MG63 (cell line): Measurements from ENCODE around the gene VPS26B. TPM values are rescaled to one million over a fixed set of nuclear protein-coding genes. Genes with fewer than 3 reads are reported as not detected.
A peak's percentile ranks its signal among the peaks of the same experiment; 100 is the strongest.
"Not testable (repeated sequence)": the region's sequence is repeated elsewhere in the genome, so short reads cannot be mapped to it uniquely, and the experiment has no call there.

Source experiments
- DNase-seq: peaks from one replicate; pipeline ENCODE4 v3.0.0-alpha.2; 2020
- H3K27me3 ChIP-seq: fragments of 250-450 bp; sonication (Bioruptor Pico); 2 replicates; pipeline ENCODE4 v1.5.1; 2020; ENCODE audit warnings: mild to moderate bottlenecking, moderate library complexity
- H3K36me3 ChIP-seq: fragments of 250-450 bp; sonication (Bioruptor Pico); 2 replicates; pipeline ENCODE4 v1.5.1; 2020; ENCODE audit warnings: mild to moderate bottlenecking, moderate library complexity
- H3K4me3 ChIP-seq: fragments of 250-450 bp; sonication (Bioruptor Pico); 2 replicates; pipeline ENCODE4 v1.5.1; 2020; ENCODE audit warnings: mild to moderate bottlenecking, moderate library complexity
- H3K9me3 ChIP-seq: fragments of 250-450 bp; sonication (Bioruptor Pico); 2 replicates; pipeline ENCODE4 v1.5.1; 2020; ENCODE audit warnings: mild to moderate bottlenecking, moderate library complexity
- total RNA-seq: library from RNA; depleted of rRNA; stranded (reverse); fragments of >200 nt; shearing (Covaris generic); gene quantifications from 2 replicates; pipeline ENCODE4 v1.2.3, GENCODE V29; 2014; ENCODE audit warnings: low replicate concordance

The VPS26B gene
- total RNA-seq, 1 experiment from 2014 or later = 37.6 TPM

GRCh38 chr11:134267461-134267860 lies 43.0 kb downstream of the VPS26B start:
- H3K36me3 ChIP-seq = no peaks in the 10 kb centered on the region; the same call in 1 of the 2 replicates
- no peaks in the 10 kb centered on the region; the same call in 1 of the 2 replicates for H3K27me3 ChIP-seq
- H3K4me3 ChIP-seq = no peak overlapping the region
- no peaks in the 10 kb centered on the region for H3K9me3 ChIP-seq
- no peak for DNase-seq

- H3K36me3 ChIP-seq = no peaks in the 10 kb centered on the region; the same call in 1 of the 2 replicates
- no peaks in the 10 kb centered on the region; the same call in 1 of the 2 replicates for H3K27me3 ChIP-seq
- no peak for DNase-seq
- H3K9me3 ChIP-seq = no peaks in the 10 kb centered on the region
- no peak overlapping the region for H3K4me3 ChIP-seq
These were observed 43.5 kb downstream of the VPS26B start for GRCh38 chr11:134267966-134268365.

GRCh38 chr11:134270250-134270714 lies 45.8 kb downstream of the VPS26B start:
- DNase-seq = no peak
- H3K4me3 ChIP-seq = no peak overlapping the region
- peaks cover 11% of the 10 kb centered on the region for H3K27me3 ChIP-seq
- no peaks in the 10 kb centered on the region for H3K9me3 ChIP-seq
- no peaks in the 10 kb centered on the region for H3K36me3 ChIP-seq

GRCh38 chr11:134271978-134272377 lies 47.5 kb downstream of the VPS26B start:
- no peak overlapping the region for H3K4me3 ChIP-seq
- peaks cover 26% of the 10 kb centered on the region for H3K27me3 ChIP-seq
- H3K9me3 ChIP-seq = no peaks in the 10 kb centered on the region
- no peaks in the 10 kb centered on the region for H3K36me3 ChIP-seq
- DNase-seq = no peak

GRCh38 chr11:134272381-134273316 lies 48.2 kb downstream of the VPS26B start:
- H3K27me3 ChIP-seq = peaks cover 29% of the 10 kb centered on the region
- DNase-seq = no peak
- no peak overlapping the region for H3K4me3 ChIP-seq
- no peaks in the 10 kb centered on the region for H3K36me3 ChIP-seq
- H3K9me3 ChIP-seq = no peaks in the 10 kb centered on the region

- Histone ChIP-seq H3K27me3 (peaks cover 29% of the 10 kb centered on the region), H3K36me3 (no peaks in the 10 kb centered on the region), H3K4me3 (no peak overlapping the region), H3K9me3 (no peaks in the 10 kb centered on the region)
- no peak for DNase-seq
These were observed 48.8 kb downstream of the VPS26B start for GRCh38 chr11:134273317-134273712.

GRCh38 chr11:134275188-134275533 lies 50.7 kb downstream of the VPS26B start:
- Histone ChIP-seq H3K36me3 (no peaks in the 10 kb centered on the region), H3K9me3 (no peaks in the 10 kb centered on the region), H3K27me3 (peaks cover 29% of the 10 kb centered on the region)

GRCh38 chr11:134275534-134276395 lies 51.3 kb downstream of the VPS26B start, which contains the start of gene GLB1L3:
TSS of gene GLB1L3 (plus strand) at chr11:134276379. CDS start at chr11:134276741, 362 bp downstream.
- Histone ChIP-seq H3K4me3 (peak within 1 kb of the TSS; percentile 24), H3K36me3 (no peaks in the 10 kb centered on the region), H3K9me3 (no peaks in the 10 kb centered on the region), H3K27me3 (peaks cover 29% of the 10 kb centered on the region)
- DNase-seq = peak; percentile 35

More at GRCh38 chr11:134275188-134275533, 50.7 kb downstream of the VPS26B start:
- H3K4me3 ChIP-seq = no peak overlapping the region
- DNase-seq = no peak

- H3K27me3 ChIP-seq = peaks cover 29% of the 10 kb centered on the region
- peak overlapping the region; percentile 24 for H3K4me3 ChIP-seq
- DNase-seq = no peak
These were observed 52.1 kb downstream of the VPS26B start for GRCh38 chr11:134276396-134277182.

GRCh38 chr11:134277183-134278001 lies 52.9 kb downstream of the VPS26B start:
- Histone ChIP-seq H3K9me3 (no peaks in the 10 kb centered on the region), H3K27me3 (peaks cover 29% of the 10 kb centered on the region), H3K4me3 (no peak overlapping the region), H3K36me3 (no peaks in the 10 kb centered on the region)
- DNase-seq = no peak

More at GRCh38 chr11:134276396-134277182, 52.1 kb downstream of the VPS26B start:
- Histone ChIP-seq H3K9me3 (no peaks in the 10 kb centered on the region), H3K36me3 (no peaks in the 10 kb centered on the region)

GRCh38 chr11:134278356-134278755 lies 53.9 kb downstream of the VPS26B start:
- no peak overlapping the region for H3K4me3 ChIP-seq
- H3K9me3 ChIP-seq = no peaks in the 10 kb centered on the region
- H3K36me3 ChIP-seq = no peaks in the 10 kb centered on the region
- H3K27me3 ChIP-seq = peaks cover 29% of the 10 kb centered on the region
- no peak for DNase-seq

GRCh38 chr11:134281635-134282034 lies 57.2 kb downstream of the VPS26B start:
- not testable (repeated sequence) for H3K36me3 ChIP-seq, H3K27me3 ChIP-seq, H3K4me3 ChIP-seq, H3K9me3 ChIP-seq, DNase-seq

GRCh38 chr11:134282121-134283045 lies 57.9 kb downstream of the VPS26B start:
- DNase-seq = peak; percentile 47
- H3K9me3 ChIP-seq = no peaks in the 10 kb centered on the region
- H3K36me3 ChIP-seq = no peaks in the 10 kb centered on the region
- H3K27me3 ChIP-seq = no peaks in the 10 kb centered on the region
- H3K4me3 ChIP-seq = no peak overlapping the region

GRCh38 chr11:134283461-134284230 lies 59.2 kb downstream of the VPS26B start:
- no peak for DNase-seq
- no peak overlapping the region for H3K4me3 ChIP-seq
- H3K9me3 ChIP-seq = no peaks in the 10 kb centered on the region
- no peaks in the 10 kb centered on the region for H3K27me3 ChIP-seq
- H3K36me3 ChIP-seq = no peaks in the 10 kb centered on the region
